ENCODE results near the gene CMTR2.

- TF ChIP-seq EZH2 (IDR thresholded peaks at IDR 0.05; ENCODE audit: insufficient read depth, poor library complexity, severe bottlenecking): no peak
- TF ChIP-seq EZH2phosphoT487 (IDR thresholded peaks at IDR 0.05; ENCODE audit: insufficient read depth, low read depth): no peak
Observed at GRCh38 chr16:71288570-71288889, 672 bp downstream of the CMTR2 start.
